Esophagus (tissue), 2 donors: Measurements from ENCODE around the gene DEPDC5. TPM values are rescaled to one million over a fixed set of nuclear protein-coding genes. Genes with fewer than 3 reads are reported as not detected.

Experiments used
- H3K27ac ChIP-seq, 2 donors: one replicate each; pipeline ENCODE4 v1.5.1; 2013; ENCODE audit warnings: low read depth in 2 of 2, mild to moderate bottlenecking in 2 of 2, inconsistent platforms in 1 of 2, low read length in 1 of 2, moderate library complexity in 1 of 2
- H3K27me3 ChIP-seq, 2 donors: one replicate each; pipeline ENCODE4 v1.6.1; 2013; ENCODE audit warnings: low read length in 2 of 2, control low read depth in 1 of 2, mild to moderate bottlenecking in 1 of 2; ENCODE audit not compliant: insufficient read depth in 2 of 2, control insufficient read depth in 1 of 2
- H3K36me3 ChIP-seq, 2 donors: one replicate each; pipeline ENCODE4 v1.6.1; 2013; ENCODE audit warnings: low read length in 1 of 2; ENCODE audit not compliant: control insufficient read depth in 2 of 2, insufficient read depth in 2 of 2
- H3K4me1 ChIP-seq, 2 donors: one replicate each; pipeline ENCODE4 v1.6.1; 2013; ENCODE audit warnings: low read length in 1 of 2; ENCODE audit not compliant: control insufficient read depth in 2 of 2, insufficient read depth in 2 of 2
- H3K4me3 ChIP-seq, 2 donors: one replicate each; pipeline ENCODE4 v1.5.1; 2013; ENCODE audit warnings: low read length in 2 of 2, mild to moderate bottlenecking in 2 of 2, low read depth in 1 of 2, moderate library complexity in 1 of 2
- H3K9me3 ChIP-seq, 2 donors: one replicate each; pipeline ENCODE4 v1.6.1; 2013; ENCODE audit warnings: mild to moderate bottlenecking in 2 of 2, low read depth in 1 of 2, low read length in 1 of 2, moderate library complexity in 1 of 2; ENCODE audit not compliant: control insufficient read depth in 2 of 2, insufficient read depth in 1 of 2
- WGBS, 2 donors: extraction: QIAGEN DNeasy Blood & Tissue Kit; methylation state at CpG; one replicate each; pipeline ENCODE4 v1.1.7; 2013; 5-methylcytosine and 5-hydroxymethylcytosine counted together
- polyA plus RNA-seq, 2 donors: library from polyadenylated mRNA; stranded (reverse); fragments of 200-250 nt; gene quantifications; one replicate each; pipeline ENCODE4 v1.2.3, GENCODE V29; 2013
- donor health status: healthy with polysubstance abuse.
- donor health status: Bipolar disorder and iron deficiency.

The DEPDC5 gene
- polyA plus RNA-seq, 2 donors, result 6.5 to 10.8 TPM

GRCh38 chr22:31906086-31906485 is 152.3 kb downstream of the DEPDC5 start:
- H3K4me1 ChIP-seq, result no peaks in the 10 kb centered on the region
- no peaks in the 10 kb centered on the region for H3K27me3 ChIP-seq
- 96 to 97% methylated on average over 16 of the region's 16 CpGs for WGBS, 2 donors
- no peak overlapping the region for H3K27ac ChIP-seq
- H3K4me3 ChIP-seq, result no peak overlapping the region
- H3K9me3 ChIP-seq, result no peaks in the 10 kb centered on the region
- peaks cover 16 to 22% of the 10 kb centered on the region in 2 donors for H3K36me3 ChIP-seq

- Histone ChIP-seq H3K27ac (no peak overlapping the region), H3K36me3 (peaks cover 16 to 22% of the 10 kb centered on the region in 2 donors), H3K27me3 (no peaks in the 10 kb centered on the region), H3K9me3 (no peaks in the 10 kb centered on the region), H3K4me1 (no peaks in the 10 kb centered on the region), H3K4me3 (no peak overlapping the region)
- 86 to 91% methylated on average over 5 of the region's 5 CpGs for WGBS, 2 donors
These were observed 152.8 kb downstream of the DEPDC5 start for GRCh38 chr22:31906569-31906968.

GRCh38 chr22:31909977-31910376 is 156.2 kb downstream of the DEPDC5 start:
- Histone ChIP-seq H3K9me3 (no peaks in the 10 kb centered on the region), H3K4me3 (no peak overlapping the region), H3K36me3 (peaks cover 16 to 21% of the 10 kb centered on the region in 2 donors), H3K4me1 (no peaks in the 10 kb centered on the region), H3K27ac (no peak overlapping the region), H3K27me3 (no peaks in the 10 kb centered on the region)
- 87 to 91% methylated on average over 5 of the region's 5 CpGs for WGBS, 2 donors

- Histone ChIP-seq H3K4me3 (no peak overlapping the region), H3K9me3 (no peaks in the 10 kb centered on the region), H3K36me3 (peaks cover 2 to 8% of the 10 kb centered on the region in 2 donors), H3K27ac (no peak overlapping the region), H3K4me1 (no peaks in the 10 kb centered on the region), H3K27me3 (no peaks in the 10 kb centered on the region)
- 82 to 92% methylated on average over 7 of the region's 7 CpGs for WGBS, 2 donors
These were observed 158.0 kb downstream of the DEPDC5 start for GRCh38 chr22:31911565-31912406.

- Histone ChIP-seq H3K36me3 (peaks cover 0 to 8% of the 10 kb centered on the region in 2 donors), H3K4me1 (peaks cover 0 to under 1% of the 10 kb centered on the region in 2 donors), H3K27me3 (no peaks in the 10 kb centered on the region), H3K4me3 (no peak overlapping the region), H3K27ac (no peak overlapping the region), H3K9me3 (no peaks in the 10 kb centered on the region)
- WGBS, 2 donors, result 75% methylated on average over 1 of the region's 1 CpG
These were observed 158.6 kb downstream of the DEPDC5 start for GRCh38 chr22:31912407-31912743.

GRCh38 chr22:31915586-31915985 is 161.8 kb downstream of the DEPDC5 start:
- 87 to 92% methylated on average over 10 of the region's 10 CpGs for WGBS, 2 donors

GRCh38 chr22:31917227-31917921 is 163.6 kb downstream of the DEPDC5 start:
- H3K4me3 ChIP-seq, result no peak overlapping the region
- H3K4me1 ChIP-seq, result peaks cover 0 to 2% of the 10 kb centered on the region in 2 donors
- H3K27ac ChIP-seq, result no peak overlapping the region
- no peaks in the 10 kb centered on the region for H3K36me3 ChIP-seq
- H3K27me3 ChIP-seq, result no peaks in the 10 kb centered on the region
- WGBS, 2 donors, result 66 to 76% methylated on average over 17 of the region's 17 CpGs
- H3K9me3 ChIP-seq, result no peaks in the 10 kb centered on the region

More at GRCh38 chr22:31915586-31915985, 161.8 kb downstream of the DEPDC5 start:
- Histone ChIP-seq H3K4me1 (peaks cover 0 to 2% of the 10 kb centered on the region in 2 donors), H3K27me3 (no peaks in the 10 kb centered on the region), H3K27ac (no peak overlapping the region), H3K4me3 (no peak overlapping the region), H3K36me3 (peaks cover 0 to 3% of the 10 kb centered on the region in 2 donors), H3K9me3 (no peaks in the 10 kb centered on the region)

- no peak overlapping the region for H3K27ac ChIP-seq
- H3K9me3 ChIP-seq, result no peaks in the 10 kb centered on the region
- H3K4me3 ChIP-seq, result no peak overlapping the region
- no peaks in the 10 kb centered on the region for H3K27me3 ChIP-seq
- H3K36me3 ChIP-seq, result no peaks in the 10 kb centered on the region
- H3K4me1 ChIP-seq, result peaks cover 0 to 2% of the 10 kb centered on the region in 2 donors
- WGBS, 2 donors, result 72 to 80% methylated on average over 3 of the region's 3 CpGs
These were observed 165.9 kb downstream of the DEPDC5 start for GRCh38 chr22:31919730-31920129.

GRCh38 chr22:31920306-31920705 is 166.5 kb downstream of the DEPDC5 start:
- Histone ChIP-seq H3K36me3 (no peaks in the 10 kb centered on the region), H3K4me1 (peaks cover 0 to 2% of the 10 kb centered on the region in 2 donors), H3K9me3 (no peaks in the 10 kb centered on the region), H3K27me3 (no peaks in the 10 kb centered on the region), H3K27ac (no peak overlapping the region), H3K4me3 (no peak overlapping the region)
- 93 to 95% methylated on average over 3 of the region's 3 CpGs for WGBS, 2 donors
